ENCODE measurements around the gene NWD2.

DNA sequence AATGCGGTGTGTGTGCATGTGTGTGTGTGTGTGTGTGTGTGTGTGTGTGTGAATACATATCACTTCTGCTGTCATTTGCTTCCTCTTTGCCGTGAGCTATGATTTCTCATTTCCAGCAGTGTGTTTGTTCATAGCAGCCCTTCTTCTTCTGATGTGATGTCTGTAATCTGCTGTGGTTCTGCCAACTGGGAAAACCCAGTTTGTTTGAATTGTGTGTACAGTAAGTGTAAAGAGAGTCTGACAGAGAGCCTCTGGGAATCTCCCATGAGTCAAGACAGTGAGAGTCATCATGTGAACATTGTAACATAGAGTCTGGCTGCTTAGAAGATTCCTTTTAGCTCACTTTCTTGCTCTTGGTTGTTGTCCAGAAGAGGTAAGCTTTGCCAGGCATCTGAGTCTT is 8.4 kb upstream of the NWD2 start:
- TF ChIP-seq YY1 (IDR thresholded peaks at IDR 0.05; ENCODE audit: insufficient read depth, insufficient read length) (no peak), SUZ12 (IDR thresholded peaks at IDR 0.05; ENCODE audit: extremely low read depth, insufficient read depth, insufficient read length) (no peak)

All from NT2/D1 (cell line).